HepG2 (cell line): ENCODE results near the gene FOXS1. TPM values are rescaled to one million over a fixed set of nuclear protein-coding genes. Genes with fewer than 3 reads are reported as not detected.

Experiments
- AGO1 ChIP-seq: fragments of 200-400 bp; formaldehyde crosslinking; IDR thresholded peaks from 2 replicates; pipeline ENCODE4 v1.6.1; 2017; ENCODE audit warnings: mild to moderate bottlenecking, low read depth, low read length, moderate library complexity; ENCODE audit not compliant: poor library complexity, severe bottlenecking
- BHLHE40 ChIP-seq: IDR thresholded peaks from 2 replicates; pipeline ENCODE4 v1.6.1; 2011; ENCODE audit warnings: low read length, improper control_type of control experiment
- EED ChIP-seq: sonication (generic); formaldehyde crosslinking; IDR thresholded peaks from 2 replicates; pipeline ENCODE4 v1.5.0; 2020; ENCODE audit warnings: mild to moderate bottlenecking, missing genetic modification reagents
- FOXK1 ChIP-seq: sonication (generic); formaldehyde crosslinking; IDR thresholded peaks from 2 replicates; pipeline ENCODE4 v1.4.0; 2020; ENCODE audit warnings: low read depth, missing genetic modification reagents, borderline replicate concordance
- HCFC1 ChIP-seq: fragments of 150-350 bp; IDR thresholded peaks from 2 replicates; pipeline ENCODE4 v1.6.1; 2014; ENCODE audit warnings: low read depth, low read length
- RBM22 ChIP-seq: fragments of 200-400 bp; formaldehyde crosslinking; optimal IDR thresholded peaks from 2 replicates; pipeline ENCODE3; 2017; ENCODE audit warnings: mild to moderate bottlenecking, low read length, moderate library complexity
- TFDP2 ChIP-seq: sonication (generic); formaldehyde crosslinking; IDR thresholded peaks from 2 replicates; pipeline ENCODE4 v1.4.0; 2020; ENCODE audit warnings: missing genetic modification reagents
- WIZ ChIP-seq: sonication (generic); formaldehyde crosslinking; IDR thresholded peaks from 2 replicates; pipeline ENCODE4 v1.5.1; 2020; ENCODE audit warnings: mild to moderate bottlenecking, missing genetic modification reagents
- ZFP41 ChIP-seq: sonication (generic); formaldehyde crosslinking; IDR thresholded peaks from 2 replicates; pipeline ENCODE4 v1.4.0; 2020; ENCODE audit warnings: mild to moderate bottlenecking, missing genetic modification reagents, borderline replicate concordance
- ZNF432 ChIP-seq: sonication (generic); formaldehyde crosslinking; IDR thresholded peaks from 2 replicates; pipeline ENCODE4 v1.5.0; 2020; ENCODE audit warnings: missing genetic modification reagents, mild to moderate bottlenecking, borderline replicate concordance
- ZNF567 ChIP-seq: sonication (generic); formaldehyde crosslinking; IDR thresholded peaks from 2 replicates; pipeline ENCODE4 v1.8.1; 2023; ENCODE audit warnings: mild to moderate bottlenecking, missing genetic modification reagents, borderline replicate concordance
- ZNF614 ChIP-seq: IDR thresholded peaks from 2 replicates; pipeline ENCODE4 v1.6.1; 2018; ENCODE audit warnings: missing biosample characterization, missing genetic modification reagents, inconsistent platforms, borderline replicate concordance
- ZNF629 ChIP-seq: sonication (generic); formaldehyde crosslinking; conservative IDR thresholded peaks from 2 replicates; pipeline ENCODE4 v1.5.0; 2020; ENCODE audit warnings: missing genetic modification reagents
- ZNF768 ChIP-seq: sonication (generic); formaldehyde crosslinking; IDR thresholded peaks from 2 replicates; pipeline ENCODE4 v1.4.0; 2020; ENCODE audit warnings: missing genetic modification reagents
- polyA plus RNA-seq, 8 experiments: library from polyadenylated mRNA; depleted of rRNA in 3 of 8; stranded (reverse) in 7 of 8; unstranded in 1 of 8; fragments of >200 nt; fragmentation: Illumina TruSeq in 4 of 8; extraction: Trizol in 4 of 8; gene quantifications; 2 replicates each; pipeline versions ENCODE4 v1.2.1 to v1.2.3, GENCODE V29; 2011 to 2016; ENCODE audit warnings: low read depth in 4 of 8, missing spikeins in 1 of 8, mixed read lengths in 1 of 8; ENCODE audit not compliant: insufficient read depth in 1 of 8
- total RNA-seq, 5 experiments: library from RNA; depleted of rRNA; stranded (reverse); fragments of >200 nt; fragmentation: Illumina TruSeq; extraction: Trizol; gene quantifications; 2 replicates each; pipeline ENCODE4 v1.2.3, GENCODE V29; 2016; ENCODE audit warnings: low read depth in 1 of 5
- TF ChIP-seq, protein P1 (sequence below): sonication (generic); formaldehyde crosslinking; IDR thresholded peaks from 2 replicates; pipeline ENCODE4 v1.5.1; 2020; ENCODE audit warnings: missing genetic modification reagents, mild to moderate bottlenecking, borderline replicate concordance

The FOXS1 gene
- total and polyA plus RNA-seq, 2 of the 13 experiments (the other 11 are each of a cell fraction or from before 2014, with no cell fraction given) = not detected

GRCh38 chr20:31835554-31835953 lies 9.8 kb downstream of the FOXS1 start (continued):
- no peak for TF ChIP-seq TFDP2 (CRISPR knock-in tag)
- peak; percentile 17; the same call in 1 of the 2 replicates for TF ChIP-seq ZFP41
- TF ChIP-seq RBM22 = no peak
- TF ChIP-seq ZNF768 (CRISPR knock-in tag) = peak; percentile 93
- TF ChIP-seq ZNF629 = peak; percentile 75; the same call in 1 of the 2 replicates
- peak; percentile 25 for TF ChIP-seq AGO1
- TF ChIP-seq ZNF567 (CRISPR knock-in tag) = no peak
- peak; percentile 46; the same call in 1 of the 2 replicates for TF ChIP-seq ZNF432
- 0 out of 2 replicates have a peak, but pooled peaks have one; percentile 34 for TF ChIP-seq EED (CRISPR knock-in tag)
- TF ChIP-seq, protein P1, sequence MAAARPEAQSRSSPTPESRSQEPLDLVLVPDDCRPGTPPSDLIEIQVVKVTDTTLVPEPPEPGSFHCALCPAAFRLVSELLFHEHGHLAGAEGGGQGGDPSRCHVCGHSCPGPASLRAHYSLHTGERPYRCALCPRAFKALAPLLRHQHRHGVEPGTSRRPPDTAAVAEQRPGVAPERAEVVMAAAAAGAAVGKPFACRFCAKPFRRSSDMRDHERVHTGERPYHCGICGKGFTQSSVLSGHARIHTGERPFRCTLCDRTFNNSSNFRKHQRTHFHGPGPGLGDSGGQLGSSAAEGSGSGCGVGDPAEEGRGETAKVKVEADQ (CRISPR knock-in tag) = no peak
- TF ChIP-seq HCFC1 = no peak
- TF ChIP-seq WIZ (CRISPR knock-in tag) = no peak
- peak; percentile 1; the same call in 1 of the 2 replicates for TF ChIP-seq FOXK1 (CRISPR knock-in tag)
- TF ChIP-seq BHLHE40 = no peak
- 0 out of 2 replicates have a peak, but pooled peaks have one; percentile 5 for TF ChIP-seq ZNF614 (CRISPR knock-in tag)
